Suprapubic skin (tissue), 4 donors: ENCODE results near the gene CDHR3.

Experiments used
- POLR2A ChIP-seq, 2 donors: fragments of 450-650 bp; IDR thresholded peaks; one replicate each; pipeline ENCODE4 v1.6.1; 2017; ENCODE audit warnings: antibody characterized with exemption in 2 of 2, mild to moderate bottlenecking in 2 of 2, moderate library complexity in 2 of 2
- POLR2AphosphoS5 ChIP-seq, 3 donors: sonication (generic); formaldehyde crosslinking; IDR thresholded peaks; one replicate each; pipeline ENCODE4 v1.6.1; 2017; ENCODE audit warnings: antibody characterized with exemption in 3 of 3
- TF ChIP-seq, protein P1 (sequence below), 2 donors: fragments of 200-600 bp in 1 of 2; fragments of 450-650 bp in 1 of 2; sonication (generic) in 1 of 2; IDR thresholded peaks; one replicate each; pipeline ENCODE4 v1.5.1; 2016 to 2019; ENCODE audit warnings: antibody characterized with exemption in 2 of 2, mild to moderate bottlenecking in 1 of 2, moderate library complexity in 1 of 2

- TF ChIP-seq POLR2A (IDR thresholded peaks at IDR 0.05) (no peak), POLR2AphosphoS5 (IDR thresholded peaks at IDR 0.05) (no peak)
- TF ChIP-seq, protein P1, sequence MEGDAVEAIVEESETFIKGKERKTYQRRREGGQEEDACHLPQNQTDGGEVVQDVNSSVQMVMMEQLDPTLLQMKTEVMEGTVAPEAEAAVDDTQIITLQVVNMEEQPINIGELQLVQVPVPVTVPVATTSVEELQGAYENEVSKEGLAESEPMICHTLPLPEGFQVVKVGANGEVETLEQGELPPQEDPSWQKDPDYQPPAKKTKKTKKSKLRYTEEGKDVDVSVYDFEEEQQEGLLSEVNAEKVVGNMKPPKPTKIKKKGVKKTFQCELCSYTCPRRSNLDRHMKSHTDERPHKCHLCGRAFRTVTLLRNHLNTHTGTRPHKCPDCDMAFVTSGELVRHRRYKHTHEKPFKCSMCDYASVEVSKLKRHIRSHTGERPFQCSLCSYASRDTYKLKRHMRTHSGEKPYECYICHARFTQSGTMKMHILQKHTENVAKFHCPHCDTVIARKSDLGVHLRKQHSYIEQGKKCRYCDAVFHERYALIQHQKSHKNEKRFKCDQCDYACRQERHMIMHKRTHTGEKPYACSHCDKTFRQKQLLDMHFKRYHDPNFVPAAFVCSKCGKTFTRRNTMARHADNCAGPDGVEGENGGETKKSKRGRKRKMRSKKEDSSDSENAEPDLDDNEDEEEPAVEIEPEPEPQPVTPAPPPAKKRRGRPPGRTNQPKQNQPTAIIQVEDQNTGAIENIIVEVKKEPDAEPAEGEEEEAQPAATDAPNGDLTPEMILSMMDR (IDR thresholded peaks at IDR 0.05): no peak
Observed at GRCh38 chr7:106045139-106045538, 82.1 kb downstream of the CDHR3 start.
